ENCODE data around the gene TECPR2.

- TF ChIP-seq CTCF (IDR thresholded peaks at IDR 0.05; ENCODE audit: low read depth, low read length) (no peak), POLR2A (IDR thresholded peaks at IDR 0.05; ENCODE audit: extremely low read depth, insufficient read length) (no peak), MYC (IDR thresholded peaks at IDR 0.05; ENCODE audit: low read depth, low read length) (no peak), MAX (IDR thresholded peaks at IDR 0.05; ENCODE audit: low read depth, low read length) (no peak)
Measured at GRCh38 chr14:102491786-102492530, 129.2 kb downstream of the TECPR2 start.
